GM21528 (cell line): ENCODE measurements around the gene UBQLNL.

ENCODE experiments used
- ATAC-seq: cut with Tn5 transposase; IDR thresholded peaks from one replicate; pipeline ENCODE4 v1.9.1; 2021; ENCODE audit warnings: mild to moderate bottlenecking, moderate library complexity; ENCODE audit not compliant: unreplicated experiment, low FRiP score

Gene UBQLNL, protein sequence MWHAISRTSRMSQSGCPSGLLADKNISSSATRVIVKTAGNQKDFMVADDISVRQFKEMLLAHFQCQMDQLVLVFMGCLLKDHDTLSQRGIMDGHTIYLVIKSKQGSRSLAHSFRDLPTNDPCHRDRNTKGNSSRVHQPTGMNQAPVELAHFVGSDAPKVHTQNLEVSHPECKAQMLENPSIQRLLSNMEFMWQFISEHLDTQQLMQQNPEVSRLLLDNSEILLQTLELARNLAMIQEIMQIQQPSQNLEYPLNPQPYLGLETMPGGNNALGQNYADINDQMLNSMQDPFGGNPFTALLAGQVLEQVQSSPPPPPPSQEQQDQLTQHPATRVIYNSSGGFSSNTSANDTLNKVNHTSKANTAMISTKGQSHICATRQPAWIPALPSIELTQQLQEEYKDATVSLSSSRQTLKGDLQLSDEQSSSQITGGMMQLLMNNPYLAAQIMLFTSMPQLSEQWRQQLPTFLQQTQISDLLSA

DNA sequence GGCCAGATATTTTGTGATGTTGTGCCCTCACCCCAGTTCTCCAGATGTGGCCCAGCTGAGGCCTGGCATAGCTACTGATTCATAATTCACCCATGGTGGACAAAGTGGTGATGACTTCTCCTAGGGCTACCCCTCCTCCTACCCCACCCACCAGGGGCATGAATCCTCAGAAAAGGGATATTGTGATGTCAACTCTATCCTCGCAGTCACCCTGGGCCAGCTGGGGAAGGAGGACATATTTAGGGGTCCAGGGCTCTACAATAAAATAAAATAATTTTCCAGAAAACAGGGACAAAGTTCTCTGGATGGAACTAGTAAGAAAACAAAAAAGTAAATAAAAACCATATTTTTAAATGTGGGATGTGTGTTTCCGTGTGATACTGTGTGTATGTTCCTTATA, at the start of gene UBQLNL:
Gene UBQLNL, minus strand, starts transcription at position 101 of the 400 bp plus-strand sequence. CDS start 258 bp downstream, outside the sequence.
- ATAC-seq = no peak

GRCh38 chr11:5564259-5565019, 47.9 kb upstream of the UBQLNL start:
- no peak for ATAC-seq

DNA sequence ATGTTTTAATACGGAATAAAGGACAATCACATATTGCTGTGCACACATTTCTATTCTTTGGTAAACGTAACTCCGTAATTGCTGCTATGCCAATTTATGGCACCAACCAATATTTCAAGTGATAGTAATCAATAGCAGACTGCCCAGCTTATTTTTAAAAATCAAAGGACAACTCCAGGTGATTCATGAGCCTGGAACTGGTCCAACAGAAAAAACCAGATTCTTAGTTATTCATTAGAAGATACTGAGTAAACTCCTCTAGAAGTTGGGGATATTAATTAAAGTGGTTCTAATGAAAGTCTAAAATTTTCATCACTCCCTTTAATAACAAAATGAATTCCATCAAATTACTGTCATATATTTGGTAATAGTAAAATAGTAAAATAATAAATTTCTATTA, 41.3 kb upstream of the UBQLNL start:
- ATAC-seq = no peak

DNA sequence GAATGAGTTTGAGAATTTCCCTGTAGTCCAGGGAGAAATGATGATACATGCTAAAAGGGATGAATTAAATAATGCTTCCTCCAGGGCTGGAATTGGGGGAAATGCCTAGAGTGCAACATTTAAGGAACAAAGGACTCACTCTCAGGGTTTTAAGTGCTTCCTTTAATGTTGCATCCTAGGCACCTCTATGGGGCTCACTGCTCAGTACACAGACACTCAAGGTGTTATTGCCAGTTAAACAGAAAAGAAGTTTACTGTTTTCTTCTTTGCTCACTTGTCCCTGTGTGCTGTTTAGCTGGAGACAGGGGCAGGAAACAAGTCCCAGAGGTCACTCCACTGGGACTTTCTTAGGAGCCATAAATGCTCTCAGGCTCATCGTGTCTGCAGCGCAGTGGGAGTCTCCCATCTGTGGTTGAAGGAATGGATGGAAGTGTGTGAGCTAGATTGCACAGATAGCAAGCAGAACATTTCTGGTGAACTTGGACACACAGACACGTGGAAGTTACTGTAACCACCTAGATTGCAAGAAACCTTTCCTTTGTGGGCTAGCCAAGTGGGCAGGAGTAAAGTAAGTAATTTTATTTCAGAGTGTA, 40.2 kb upstream of the UBQLNL start:
- ATAC-seq = no peak

GRCh38 chr11:5553343-5553742, 36.8 kb upstream of the UBQLNL start:
- ATAC-seq = no peak

DNA sequence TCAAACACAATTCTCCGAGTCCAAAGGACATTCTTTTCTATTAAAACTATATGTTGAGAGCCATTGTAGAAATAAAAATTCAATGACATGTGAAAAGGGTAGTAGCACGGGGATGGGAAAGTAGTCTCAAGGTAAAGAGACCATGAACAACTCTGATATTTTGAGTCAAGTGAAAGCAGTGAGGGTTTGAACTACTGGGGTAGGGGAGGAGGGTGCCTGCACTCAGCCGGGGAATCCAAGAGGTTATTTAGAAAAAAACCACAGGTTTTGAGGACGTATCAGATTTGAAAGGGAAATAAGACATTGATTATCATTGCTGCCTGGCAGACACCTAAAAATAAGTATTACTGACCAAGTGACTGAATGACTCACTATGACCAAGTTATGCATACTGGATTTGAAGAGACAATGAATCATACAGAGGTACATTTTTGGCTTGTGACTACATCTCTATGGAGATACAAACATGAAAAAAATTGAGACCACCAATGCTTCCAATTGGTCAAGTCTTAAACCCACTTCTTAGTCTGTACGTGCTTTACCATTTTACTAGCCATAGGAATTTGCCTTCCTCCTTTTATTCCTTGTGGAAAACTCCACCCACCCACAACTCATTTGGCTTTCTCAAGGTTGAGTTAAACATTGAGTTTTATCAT, 34.1 kb upstream of the UBQLNL start:
- ATAC-seq = no peak

DNA sequence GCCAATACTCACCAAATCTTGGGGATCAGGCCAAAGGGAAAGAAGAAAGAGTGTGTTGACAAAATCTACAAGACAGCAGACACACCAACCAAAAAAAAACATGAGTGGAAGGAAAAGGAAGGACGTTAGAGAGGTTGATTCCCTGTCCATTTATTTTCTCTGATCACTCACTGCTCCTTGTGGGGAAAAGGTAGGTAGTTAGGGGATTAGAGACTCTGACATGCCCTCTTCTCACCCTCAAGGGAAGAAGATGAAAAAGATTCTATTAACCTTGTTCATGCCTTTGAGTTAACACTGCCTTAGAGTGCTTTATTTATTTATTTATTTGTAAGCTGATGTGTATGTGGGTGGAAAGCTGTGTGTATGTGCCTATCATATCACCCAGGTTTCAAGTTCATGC, 31.9 kb upstream of the UBQLNL start, which contains the start of gene OR52H1:
Gene OR52H1, minus strand, starts transcription at position 101 of the 400 bp plus-strand sequence. CDS start 3,035 bp downstream, outside the sequence.
- no peak for ATAC-seq

DNA sequence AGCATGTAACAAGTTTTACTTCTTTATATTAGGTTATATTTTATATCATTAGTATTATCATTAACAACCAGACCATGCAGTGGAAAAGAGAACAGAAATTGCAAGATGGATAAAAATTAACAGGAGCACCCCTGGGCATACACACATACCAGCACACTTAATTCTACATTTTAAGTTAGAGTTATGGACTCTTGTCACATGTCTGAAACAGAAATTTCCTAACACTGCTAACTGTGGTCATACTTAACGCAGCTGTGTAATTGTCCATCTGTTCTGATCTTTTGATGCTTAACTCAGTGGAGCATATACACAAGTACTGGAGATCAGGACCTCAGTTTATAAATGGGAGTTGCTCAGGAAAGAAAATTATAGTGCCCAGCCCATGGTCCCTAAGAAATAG, 31.5 kb upstream of the UBQLNL start:
- peak; percentile 84 for ATAC-seq

- no peak for ATAC-seq
These were observed 30.0 kb upstream of the UBQLNL start for GRCh38 chr11:5546457-5546856.

DNA sequence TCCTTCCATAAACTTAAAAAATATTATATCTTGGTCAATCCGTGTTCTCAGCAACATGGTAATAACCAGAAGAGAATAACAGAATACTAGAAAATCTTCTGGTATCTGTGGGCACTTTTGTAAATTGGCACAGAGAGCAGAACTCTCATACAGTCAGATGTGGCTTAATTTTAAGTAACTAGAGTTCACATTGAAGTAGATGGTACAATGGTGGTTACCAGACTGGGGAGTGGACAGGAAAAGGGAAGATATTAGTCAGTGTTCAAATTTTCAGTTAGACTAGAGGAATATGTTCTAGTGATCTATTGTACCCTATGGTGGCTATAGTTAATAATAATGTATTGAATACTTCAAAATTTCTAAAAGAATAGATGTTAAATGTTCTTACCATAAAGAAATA, 24.9 kb upstream of the UBQLNL start:
- no peak for ATAC-seq

DNA sequence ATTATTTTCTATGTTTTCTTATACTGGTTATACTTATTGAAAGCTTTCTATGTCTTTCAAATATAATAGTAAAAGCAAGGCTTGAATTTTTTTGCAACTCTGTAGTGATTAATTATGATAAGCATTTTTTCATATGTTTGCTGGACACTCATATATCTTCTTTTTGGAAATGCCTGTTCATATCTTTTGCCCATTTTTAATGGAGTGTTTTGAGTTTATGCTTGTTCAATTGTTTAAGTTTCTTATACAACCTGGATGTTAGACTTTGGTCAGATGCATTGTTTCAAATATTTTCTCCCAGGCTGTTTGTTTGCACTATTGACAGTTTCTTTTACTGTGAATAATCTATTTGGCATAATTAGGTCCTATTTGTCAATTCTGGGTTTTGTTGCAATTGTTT, 20.0 kb upstream of the UBQLNL start:
- ATAC-seq = no peak

DNA sequence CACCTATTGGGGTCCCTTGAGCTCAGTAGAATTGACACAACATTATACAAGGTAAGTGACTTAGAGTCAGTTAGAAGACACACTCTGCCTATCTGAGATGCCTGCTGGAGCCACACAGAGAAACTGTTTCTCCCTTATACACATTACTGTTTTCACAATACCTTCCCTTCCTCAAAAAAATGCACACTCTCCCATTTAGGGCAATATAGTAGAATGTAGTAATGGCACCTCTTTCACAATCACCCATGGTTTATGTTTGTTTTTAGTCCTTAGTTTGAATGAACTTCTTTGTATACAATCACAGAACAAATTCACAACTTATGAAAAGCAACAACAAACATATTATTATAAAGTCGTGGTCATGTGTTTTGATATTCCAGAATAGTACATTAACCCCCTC, 17.5 kb upstream of the UBQLNL start:
- ATAC-seq = no peak

DNA sequence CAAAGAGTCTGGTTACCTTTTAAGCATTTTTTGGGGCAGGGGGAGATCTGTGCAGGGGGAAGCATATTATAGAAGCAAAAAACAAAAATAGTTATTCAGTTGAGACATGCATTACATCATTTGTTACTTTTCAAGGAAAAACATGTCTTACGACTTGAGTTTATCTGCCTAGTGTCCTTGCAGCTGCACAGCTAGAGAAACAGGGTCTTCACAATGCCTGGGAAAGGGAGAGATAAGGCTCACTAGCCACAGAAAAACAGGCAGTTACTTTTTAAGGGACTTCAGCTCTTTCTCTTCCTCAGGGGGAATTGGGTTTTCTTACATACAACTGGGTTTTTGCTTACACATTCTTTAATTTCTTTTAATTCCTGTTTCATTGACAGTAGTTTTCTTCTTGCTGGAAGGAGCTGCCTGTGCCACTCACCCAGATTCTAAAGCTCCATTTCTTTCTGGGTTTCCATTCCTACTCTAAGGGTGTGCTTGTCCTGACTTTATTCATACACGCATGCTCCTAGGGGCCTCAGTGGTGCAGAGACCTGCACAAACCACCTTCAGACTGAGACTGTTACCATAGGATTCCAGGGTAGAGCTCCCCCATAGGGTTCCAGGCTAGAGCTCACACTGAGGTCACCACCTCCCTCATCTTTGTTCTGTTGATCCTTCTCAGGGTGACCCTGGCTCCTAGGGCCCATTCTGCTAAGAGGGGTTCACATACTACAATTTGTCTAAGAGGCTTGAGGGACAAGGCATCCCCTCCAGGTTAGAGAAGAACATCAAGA, 14.7 kb upstream of the UBQLNL start:
- ATAC-seq = no peak

- ATAC-seq = no peak
These were observed 12.0 kb upstream of the UBQLNL start for GRCh38 chr11:5528495-5528894.

DNA sequence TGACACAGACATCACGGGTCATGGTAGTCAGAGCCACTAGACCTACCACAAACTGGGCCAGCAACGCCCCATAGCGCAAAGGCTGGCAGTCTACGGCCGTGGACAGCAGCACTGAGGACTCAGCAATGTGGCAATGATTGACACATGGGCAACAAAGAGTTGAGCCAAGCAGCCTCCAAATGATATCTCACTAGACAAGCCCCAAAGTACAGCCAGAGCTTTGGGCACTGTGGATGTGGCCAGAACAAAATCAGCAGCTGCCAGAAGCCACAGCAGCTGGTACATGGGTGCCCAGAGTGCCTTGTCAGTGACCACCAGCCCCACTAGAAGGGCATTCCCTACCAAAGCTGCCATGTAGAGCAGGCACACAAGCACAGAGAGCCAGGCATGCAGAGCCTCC, 11.2 kb upstream of the UBQLNL start:
- no peak for ATAC-seq

- no peak for ATAC-seq
These were observed 8.3 kb upstream of the UBQLNL start for GRCh38 chr11:5524756-5525155.

GRCh38 chr11:5522308-5522707, 5.8 kb upstream of the UBQLNL start:
- no peak for ATAC-seq

DNA sequence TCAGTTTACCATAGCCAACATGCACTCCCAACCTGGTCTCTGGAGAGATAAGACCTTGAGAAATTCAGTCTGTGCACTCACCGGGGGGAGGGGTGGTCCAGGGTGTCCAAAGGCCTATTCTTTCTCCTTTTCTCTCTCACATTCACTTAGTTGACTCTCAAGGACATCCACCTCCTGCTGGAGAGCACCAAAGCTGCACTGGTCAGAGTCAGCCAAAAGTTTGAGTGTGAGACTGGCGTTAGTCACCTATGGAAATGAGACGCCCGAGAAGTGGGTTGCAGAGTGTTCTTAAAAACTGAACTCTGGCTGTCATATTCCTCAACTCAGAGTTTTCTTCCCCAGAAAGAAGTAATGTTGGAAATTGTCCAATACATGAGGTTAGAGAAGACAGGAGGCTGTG, 5.0 kb upstream of the UBQLNL start:
- ATAC-seq = no peak

GRCh38 chr11:5514841-5515240, 1.7 kb downstream of the UBQLNL start:
- ATAC-seq = no peak

- no peak for ATAC-seq
These were observed 6.7 kb downstream of the UBQLNL start, which contains the start of gene UBQLN3 for GRCh38 chr11:5509803-5510202. TSS of gene UBQLN3 (minus strand) at chr11:5509957. CDS start at chr11:5509558, 399 bp downstream.
